GM18951 (cell line): ENCODE data around the gene IL18R1.

Experiments used
- POLR2A ChIP-seq: IDR thresholded peaks from 4 replicates; pipeline ENCODE4 v1.6.1; 2011; ENCODE audit warnings: mild to moderate bottlenecking; ENCODE audit not compliant: insufficient read length, insufficient read depth; ENCODE audit errors: extremely low read depth
- in situ Hi-C: fragments of 300-500 bp; cut with MboI; formaldehyde crosslinking; loops from one replicate; pipeline ENCODE4 v1.12.0; 2022; ENCODE audit warnings: low sequenced_read_pairs, mixed read lengths, inconsistent platforms; ENCODE audit not compliant: unreplicated experiment

Gene IL18R1

DNA sequence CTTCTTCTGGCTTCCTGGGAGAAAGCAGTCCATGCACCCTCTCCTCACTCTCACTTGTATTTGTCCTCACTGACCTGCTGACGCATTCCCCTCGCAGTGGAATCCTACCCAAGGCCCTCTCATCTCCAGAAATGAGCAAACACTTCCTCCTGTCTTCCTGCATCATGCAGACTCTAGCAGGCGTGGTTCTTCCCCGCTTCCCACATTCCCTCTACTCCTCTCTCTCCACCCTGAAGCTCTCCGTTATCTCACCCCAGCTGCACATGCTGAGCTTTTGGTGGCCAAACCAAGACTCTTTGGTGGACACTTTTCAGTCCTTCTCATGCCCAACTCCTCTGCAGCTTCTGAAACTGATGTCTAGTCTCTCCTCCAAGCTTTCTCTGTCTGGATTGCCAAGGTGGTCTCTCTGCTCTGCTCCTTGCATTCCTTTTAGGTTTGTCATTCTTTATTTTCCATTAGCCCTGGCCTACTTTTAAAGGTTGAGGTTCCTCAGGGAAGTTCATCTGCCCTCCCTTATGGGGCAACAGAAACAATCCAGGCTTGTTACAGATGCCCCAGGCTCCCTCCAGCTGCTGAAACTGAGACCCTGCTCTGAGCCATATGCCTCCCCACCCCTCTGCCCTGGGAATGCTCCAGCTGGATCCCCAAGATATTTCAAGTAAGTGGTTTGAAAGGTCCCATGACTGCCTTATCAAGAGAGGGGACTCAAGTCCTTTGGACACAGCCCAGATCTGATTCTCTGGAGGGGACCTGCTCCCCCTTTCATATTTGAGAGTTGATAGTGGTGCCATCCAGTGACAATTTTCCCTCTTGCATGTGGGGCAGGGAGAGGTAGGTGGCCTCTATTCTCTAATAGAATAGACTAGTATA, 66.5 kb downstream of the IL18R1 start:
- TF ChIP-seq POLR2A, result no peak
- in situ Hi-C loops, result no loop called here

GRCh38 chr2:102422910-102423309, 67.3 kb downstream of the IL18R1 start, which contains the start of gene IL18RAP:
TSS of gene IL18RAP (plus strand) at chr2:102423160. CDS start at chr2:102423278, 118 bp downstream.
- TF ChIP-seq POLR2A, result no peak

GRCh38 chr2:102423368-102423767, 67.8 kb downstream of the IL18R1 start:
- in situ Hi-C loops, result no loop called here
- TF ChIP-seq POLR2A, result no peak

More at GRCh38 chr2:102422910-102423309, 67.3 kb downstream of the IL18R1 start, which contains the start of gene IL18RAP:
- in situ Hi-C loops, result no loop called here

GRCh38 chr2:102424754-102425153, 69.2 kb downstream of the IL18R1 start:
- in situ Hi-C loops, result no loop called here
- no peak for TF ChIP-seq POLR2A

DNA sequence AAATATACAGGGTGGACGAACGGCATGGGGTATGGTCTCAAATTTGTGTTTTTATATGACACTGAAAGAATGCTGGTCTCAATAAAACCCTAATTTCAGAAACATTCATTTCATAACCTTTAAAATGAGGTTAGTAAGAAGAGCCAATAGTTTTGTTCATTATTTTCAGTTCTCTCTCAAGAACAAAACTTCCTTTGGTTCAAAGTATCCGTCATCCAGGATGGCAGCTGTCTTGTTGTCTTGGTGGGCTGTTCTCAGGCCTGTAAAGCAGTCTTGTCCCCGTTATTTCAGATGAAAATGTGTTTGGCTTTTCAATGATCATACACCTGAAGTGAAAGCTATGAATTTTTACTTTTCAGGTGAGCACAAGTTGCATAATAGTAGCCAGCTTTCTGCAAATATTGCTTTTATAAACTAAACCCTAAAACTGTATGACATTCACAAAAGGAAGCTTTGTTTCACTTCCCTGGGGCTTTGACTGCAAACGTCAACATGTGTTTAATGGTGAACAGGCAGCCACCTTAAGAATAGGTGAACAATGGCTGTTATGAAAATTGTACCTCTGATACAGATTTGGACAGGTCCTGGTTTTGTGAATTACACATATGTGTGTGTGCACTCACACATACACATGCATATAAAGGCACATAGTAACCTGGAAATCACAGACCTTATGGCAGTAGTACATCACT, 70.0 kb downstream of the IL18R1 start:
- TF ChIP-seq POLR2A, result no peak
- in situ Hi-C loops, result no loop called here

- in situ Hi-C loops, result no loop called here
- no peak for TF ChIP-seq POLR2A
Observed at GRCh38 chr2:102427249-102427648, 71.7 kb downstream of the IL18R1 start.

- in situ Hi-C loops, result no loop called here
- TF ChIP-seq POLR2A, result no peak
Observed at GRCh38 chr2:102428573-102428972, 73.0 kb downstream of the IL18R1 start.

DNA sequence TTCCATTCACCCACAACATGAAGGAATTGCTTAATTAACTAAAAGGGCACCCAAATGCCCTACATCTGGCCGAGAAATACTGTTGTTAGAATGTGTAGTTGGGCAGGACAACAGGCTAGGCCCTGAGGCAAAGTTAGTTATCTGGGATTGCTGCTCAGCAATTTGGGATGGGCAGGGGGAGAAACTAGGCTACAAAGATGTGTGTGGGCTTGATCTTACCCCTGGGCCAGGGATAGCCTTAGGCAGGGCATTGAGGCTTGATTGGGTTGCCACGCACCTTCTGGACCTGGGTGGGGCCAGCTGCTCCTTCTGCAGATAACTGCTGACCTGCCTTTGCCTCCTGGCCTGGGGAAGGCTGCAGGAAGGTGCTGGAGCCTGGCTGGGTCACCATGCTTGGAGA, 76.8 kb downstream of the IL18R1 start:
- in situ Hi-C loops, result no loop called here
- TF ChIP-seq POLR2A, result no peak

DNA sequence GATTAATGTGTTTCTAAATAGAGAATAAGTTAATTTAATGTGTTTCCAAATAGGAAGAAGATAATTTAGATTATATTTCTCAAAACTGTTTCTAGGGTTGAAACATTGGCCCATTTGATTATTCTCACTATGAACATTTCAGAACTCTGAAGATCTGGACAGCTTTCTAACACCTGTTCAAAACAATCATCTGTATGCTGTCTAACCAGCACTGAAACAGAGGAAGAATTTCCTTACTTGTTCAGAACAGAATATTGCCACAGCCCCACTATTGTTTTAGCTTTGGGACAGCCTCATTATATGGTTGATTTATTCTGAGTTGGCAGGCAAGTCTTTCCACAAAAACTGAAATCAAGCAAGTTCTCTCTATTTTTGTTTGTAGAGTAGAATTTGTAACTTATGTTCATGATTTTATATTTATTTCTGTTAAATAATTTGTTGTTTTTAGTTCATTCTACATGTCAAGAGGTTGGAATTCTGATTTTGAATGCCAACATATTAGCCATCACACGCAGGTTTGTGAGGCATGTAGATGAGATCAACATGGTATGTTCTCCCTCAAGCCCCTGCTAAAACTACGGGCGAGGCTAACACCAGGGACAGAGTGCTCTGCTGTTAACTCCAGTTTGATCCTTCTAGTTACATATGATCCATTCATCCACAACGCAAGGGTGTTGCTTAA, 78.5 kb downstream of the IL18R1 start:
- in situ Hi-C loops, result no loop called here
- TF ChIP-seq POLR2A, result no peak

- no peak for TF ChIP-seq POLR2A
- in situ Hi-C loops, result no loop called here
Observed at GRCh38 chr2:102434655-102435381, 79.2 kb downstream of the IL18R1 start.

DNA sequence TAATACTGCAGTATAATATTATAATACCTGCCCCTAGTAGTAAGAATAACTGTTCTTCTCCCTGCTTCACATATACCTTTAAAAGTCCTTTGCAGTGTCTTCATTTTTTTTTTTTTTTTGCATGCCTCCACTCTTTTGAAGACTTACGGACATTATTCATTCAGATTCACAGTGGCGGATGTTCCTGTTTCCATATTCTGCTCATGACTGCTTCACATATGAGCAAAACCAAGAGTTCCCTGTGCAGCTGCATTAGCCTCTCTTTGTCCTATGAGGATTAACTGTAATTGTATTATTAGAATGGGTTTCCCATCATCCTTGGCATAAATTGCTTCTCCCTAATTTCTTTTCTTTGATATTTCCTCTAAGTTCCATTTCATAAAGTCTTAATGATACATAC, 80.1 kb downstream of the IL18R1 start:
- no peak for TF ChIP-seq POLR2A
- in situ Hi-C loops, result no loop called here

- in situ Hi-C loops, result no loop called here
- TF ChIP-seq POLR2A, result no peak
Observed at GRCh38 chr2:102436323-102436722, 80.7 kb downstream of the IL18R1 start.

DNA sequence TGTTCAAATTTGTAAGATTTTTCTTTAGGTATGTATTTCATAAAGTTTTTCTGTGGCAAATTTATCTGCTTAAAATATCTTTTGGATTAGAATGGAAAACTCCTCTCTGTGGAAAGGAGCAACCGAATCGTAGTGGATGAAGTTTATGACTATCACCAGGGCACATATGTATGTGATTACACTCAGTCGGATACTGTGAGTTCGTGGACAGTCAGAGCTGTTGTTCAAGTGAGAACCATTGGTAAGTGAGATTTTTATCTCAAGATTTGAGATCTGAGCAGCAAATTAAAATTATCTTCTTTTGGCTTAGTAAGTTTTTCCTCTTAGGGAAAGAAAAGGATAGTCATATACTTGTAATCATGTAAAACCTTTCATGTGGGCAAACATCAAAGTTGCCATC, 81.5 kb downstream of the IL18R1 start:
- no peak for TF ChIP-seq POLR2A
- in situ Hi-C loops, result no loop called here
